PC-3 (cell line): ENCODE results near the gene DMD.

Experiments
- CTCF ChIP-seq: fragments of 300-600 bp; sonication (generic); conservative IDR thresholded peaks from 2 replicates; pipeline ENCODE4 v1.5.1; 2017; ENCODE audit warnings: antibody characterized with exemption, low read depth, mild to moderate bottlenecking, low read length
- EZH2 ChIP-seq: fragments of 300-600 bp; sonication (generic); IDR thresholded peaks from one replicate; pipeline ENCODE4 v1.6.1; 2017; ENCODE audit warnings: antibody characterized with exemption, mild to moderate bottlenecking, low read length; ENCODE audit not compliant: unreplicated experiment
- EZH2phosphoT487 ChIP-seq: fragments of 300-600 bp; sonication (generic); IDR thresholded peaks from 2 replicates; pipeline ENCODE4 v1.6.1; 2018; ENCODE audit warnings: mild to moderate bottlenecking, antibody characterized with exemption, low read length, borderline replicate concordance

- TF ChIP-seq EZH2 (no peak), CTCF (no peak), EZH2phosphoT487 (no peak)
Measured at GRCh38 chrX:31110657-31111056, 2100.7 kb downstream of the DMD start.
